B cell (primary cell): Measurements from ENCODE around the gene FXR2. TPM values are rescaled to one million over a fixed set of nuclear protein-coding genes. Genes with fewer than 3 reads are reported as not detected.
A peak's percentile ranks its signal among the peaks of the same experiment; 100 is the strongest.

Experiments used
- ATAC-seq: fragments of 200-7000 bp; cut with Tn5 transposase; one replicate; pipeline ENCODE4 v1.10.0; 2021; ENCODE audit warnings: low read depth, mild to moderate bottlenecking, moderate number of reproducible peaks, moderate library complexity
- CTCF ChIA-PET: fragments of 350-600 bp; sonication (Branson Sonifier 250); formaldehyde crosslinking; loops from one replicate; lab custom pipeline; 2021; ENCODE audit warnings: antibody characterized with exemption, inconsistent platforms; lab: Charles Lee
- POLR2A ChIA-PET: fragments of 350-600 bp; sonication (Branson Sonifier 250); formaldehyde crosslinking; loops from one replicate; lab custom pipeline; 2021; ENCODE audit warnings: antibody characterized with exemption; lab: Charles Lee
- DNase-seq: peaks from one replicate; pipeline ENCODE4 v3.0.0; 2013
- H2AFZ ChIP-seq: 2 replicates; pipeline ENCODE4 v1.6.1; 2012; ENCODE audit warnings: mild to moderate bottlenecking, low read depth, low read length; ENCODE audit not compliant: insufficient read depth, poor library complexity, severe bottlenecking
- H3K27ac ChIP-seq, 2 donors: 1 replicate in 1 of 2; 2 replicates in 1 of 2; pipeline ENCODE4 v1.5.1; 2012 to 2013; ENCODE audit warnings: low read length in 2 of 2, mild to moderate bottlenecking in 2 of 2, moderate library complexity in 1 of 2
- H3K27me3 ChIP-seq, 4 experiments: fragments of 200-600 bp in 1 of 4; sonication (generic) in 1 of 4; replicated peaks in 1 of 4; 1 replicate in 2 of 4; 2 replicates in 2 of 4; pipeline versions ENCODE4 v1.6.1 to v1.7.0; 2013 to 2016; ENCODE audit warnings: low read length in 3 of 4, mild to moderate bottlenecking in 2 of 4, mixed read lengths in 1 of 4, moderate library complexity in 1 of 4; ENCODE audit not compliant: insufficient read depth in 4 of 4, control insufficient read depth in 3 of 4; ENCODE audit errors: control extremely low read depth in 1 of 4
- H3K36me3 ChIP-seq, 2 experiments: replicated peaks in 1 of 2; 1 replicate in 1 of 2; 2 replicates in 1 of 2; pipeline versions ENCODE4 v1.6.1 to v1.7.1; 2013; ENCODE audit warnings: low read length in 1 of 2; ENCODE audit not compliant: insufficient read depth in 2 of 2, control insufficient read depth in 1 of 2; ENCODE audit errors: control extremely low read depth in 1 of 2, extremely low read depth in 1 of 2
- H3K4me1 ChIP-seq, 2 donors: fragments of 200-600 bp in 1 of 2; sonication (generic) in 1 of 2; 1 replicate in 1 of 2; 2 replicates in 1 of 2; pipeline versions ENCODE4 v1.5.1 to v1.6.1; 2013 to 2017; ENCODE audit warnings: low read length in 2 of 2; ENCODE audit not compliant: control insufficient read depth in 2 of 2, insufficient read depth in 2 of 2
- H3K4me2 ChIP-seq: replicated peaks from 2 replicates; pipeline ENCODE3; 2012; ENCODE audit warnings: mild to moderate bottlenecking, low read depth, low read length; ENCODE audit not compliant: poor library complexity, severe bottlenecking
- H3K4me3 ChIP-seq, 5 experiments: fragments of 200-600 bp in 1 of 5; sonication (generic) in 1 of 5; 1 replicate in 3 of 5; 2 replicates in 2 of 5; pipeline versions ENCODE4 v1.5.1 to v1.7.0; 2011 to 2016; ENCODE audit warnings: low read length in 4 of 5, mild to moderate bottlenecking in 4 of 5, low read depth in 2 of 5, control low read depth in 1 of 5, moderate library complexity in 1 of 5; ENCODE audit not compliant: insufficient read depth in 1 of 5; ENCODE audit errors: control extremely low read depth in 1 of 5, extremely low read depth in 1 of 5
- H3K79me2 ChIP-seq: fragments of 200-600 bp; sonication (generic); one replicate; pipeline ENCODE4 v1.6.0; 2016; ENCODE audit warnings: low read length; ENCODE audit not compliant: control insufficient read depth, insufficient read depth
- H3K9ac ChIP-seq: fragments of 200-600 bp; sonication (generic); 2 replicates; pipeline ENCODE4 v1.6.1; 2017; ENCODE audit warnings: mild to moderate bottlenecking, low read length, moderate library complexity
- H3K9me3 ChIP-seq, 3 donors: one replicate each; pipeline versions ENCODE4 v1.6.1 to v1.7.1; 2013; ENCODE audit warnings: low read length in 2 of 3; ENCODE audit not compliant: control insufficient read depth in 2 of 3, insufficient read depth in 1 of 3; ENCODE audit errors: control extremely low read depth in 1 of 3
- H4K20me1 ChIP-seq: 2 replicates; pipeline ENCODE4 v1.6.0; 2012; ENCODE audit warnings: mild to moderate bottlenecking, low read length; ENCODE audit not compliant: insufficient read depth, control insufficient read depth, poor library complexity, severe bottlenecking
- H3K27ac Mint-ChIP-seq: one replicate; pipeline ENCODE4 v1.8.0; 2021; ENCODE audit warnings: mixed read lengths
- H3K27me3 Mint-ChIP-seq: one replicate; pipeline ENCODE4 v1.8.0; 2021; ENCODE audit warnings: mixed read lengths
- H3K4me1 Mint-ChIP-seq: one replicate; pipeline ENCODE4 v1.8.0; 2021; ENCODE audit warnings: mixed read lengths
- H3K4me3 Mint-ChIP-seq: one replicate; pipeline ENCODE4 v1.8.0; 2021; ENCODE audit warnings: mixed read lengths
- H3K9me3 Mint-ChIP-seq: one replicate; pipeline ENCODE4 v1.8.0; 2022; ENCODE audit warnings: mixed read lengths; ENCODE audit not compliant: insufficient read depth
- EZH2 ChIP-seq: IDR thresholded peaks from 2 replicates; pipeline ENCODE4 v1.6.1; 2012; ENCODE audit warnings: borderline replicate concordance, low read depth, mild to moderate bottlenecking, moderate library complexity, low read length; ENCODE audit not compliant: insufficient read depth, poor library complexity, severe bottlenecking
- WGBS: methylation state at CpG from one replicate; pipeline ENCODE4 v1.1.5; 2013; ENCODE audit warnings: missing lambda C conversion rate; ENCODE audit not compliant: insufficient coverage; 5-methylcytosine and 5-hydroxymethylcytosine counted together
- intact Hi-C: fragments of 100-400 bp; cut with micrococcal nuclease; formaldehyde crosslinking; loops from one replicate; pipeline ENCODE4 v1.10.0; 2022
- polyA plus RNA-seq: library from polyadenylated mRNA; depleted of rRNA; stranded (reverse); fragments of >200 nt; gene quantifications from 2 replicates; pipeline ENCODE4 v1.2.3, GENCODE V29; 2012
- total RNA-seq, 2 donors: library from RNA; stranded (reverse); fragments of 120-200 nt in 1 of 2; gene quantifications; 1 replicate in 1 of 2; 2 replicates in 1 of 2; pipeline versions ENCODE4 v1.2.3 to v1.2.4, GENCODE V29; 2013 to 2022
- TF ChIP-seq, protein P1 (sequence below): fragments of 200-600 bp; IDR thresholded peaks from one replicate; pipeline ENCODE4 v1.8.0; 2022; ENCODE audit warnings: antibody characterized with exemption, mild to moderate bottlenecking

Gene FXR2
- total and polyA plus RNA-seq, 2 donors (not counting 1 experiment from before 2014, with no cell fraction given): 37.2 to 45.8 TPM

DNA sequence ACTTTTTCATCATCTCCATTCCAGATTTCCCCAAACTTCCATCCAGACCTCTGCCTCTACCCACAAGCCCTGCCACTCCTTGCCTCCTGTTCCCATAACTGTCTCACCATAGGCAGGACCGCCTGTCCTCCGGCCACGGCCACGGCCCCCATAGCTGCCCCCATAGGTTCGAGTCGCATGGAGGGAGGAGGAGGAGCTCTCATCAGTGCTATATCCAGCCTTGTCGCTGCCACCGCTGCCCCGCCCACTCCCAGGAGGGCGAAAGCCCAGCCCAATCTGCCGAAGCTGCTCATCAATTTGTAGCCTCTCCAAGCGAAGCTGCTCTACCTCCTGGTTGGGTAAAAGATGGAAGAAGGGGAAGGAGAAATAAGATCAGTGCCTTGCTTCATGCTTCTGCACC lies 21.4 kb downstream of the FXR2 start:
- no peak overlapping the region for H3K27ac ChIP-seq
- no peaks in the 10 kb centered on the region for H3K79me2 ChIP-seq
- no peak overlapping the region for H3K4me2 ChIP-seq
- ATAC-seq (no peak), DNase-seq (no peak)
- POLR2A ChIA-PET: no interaction called here
- H3K36me3 ChIP-seq: peaks cover 0 to 62% of the 10 kb centered on the region in 2 experiments
- no peaks in the 10 kb centered on the region for H3K27me3 ChIP-seq
- WGBS: 97% methylated on average over 5 of the region's 12 CpGs
- no peak overlapping the region for H3K4me3 ChIP-seq
- peaks cover 2% of the 10 kb centered on the region for H3K4me1 Mint-ChIP-seq
- H3K9me3 ChIP-seq: no peaks in the 10 kb centered on the region
- intact Hi-C loops: no loop called here
- no peaks in the 10 kb centered on the region for H3K27me3 Mint-ChIP-seq
- no peak overlapping the region for H3K9ac ChIP-seq
- TF ChIP-seq, protein P1, sequence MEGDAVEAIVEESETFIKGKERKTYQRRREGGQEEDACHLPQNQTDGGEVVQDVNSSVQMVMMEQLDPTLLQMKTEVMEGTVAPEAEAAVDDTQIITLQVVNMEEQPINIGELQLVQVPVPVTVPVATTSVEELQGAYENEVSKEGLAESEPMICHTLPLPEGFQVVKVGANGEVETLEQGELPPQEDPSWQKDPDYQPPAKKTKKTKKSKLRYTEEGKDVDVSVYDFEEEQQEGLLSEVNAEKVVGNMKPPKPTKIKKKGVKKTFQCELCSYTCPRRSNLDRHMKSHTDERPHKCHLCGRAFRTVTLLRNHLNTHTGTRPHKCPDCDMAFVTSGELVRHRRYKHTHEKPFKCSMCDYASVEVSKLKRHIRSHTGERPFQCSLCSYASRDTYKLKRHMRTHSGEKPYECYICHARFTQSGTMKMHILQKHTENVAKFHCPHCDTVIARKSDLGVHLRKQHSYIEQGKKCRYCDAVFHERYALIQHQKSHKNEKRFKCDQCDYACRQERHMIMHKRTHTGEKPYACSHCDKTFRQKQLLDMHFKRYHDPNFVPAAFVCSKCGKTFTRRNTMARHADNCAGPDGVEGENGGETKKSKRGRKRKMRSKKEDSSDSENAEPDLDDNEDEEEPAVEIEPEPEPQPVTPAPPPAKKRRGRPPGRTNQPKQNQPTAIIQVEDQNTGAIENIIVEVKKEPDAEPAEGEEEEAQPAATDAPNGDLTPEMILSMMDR: no peak
- no peaks in the 10 kb centered on the region for H3K9me3 Mint-ChIP-seq
- H3K4me1 ChIP-seq: peaks cover 0 to 7% of the 10 kb centered on the region in 2 donors
- no peak overlapping the region for H2AFZ ChIP-seq
- H4K20me1 ChIP-seq: no peaks in the 10 kb centered on the region
- H3K4me3 Mint-ChIP-seq: no peak overlapping the region
- CTCF ChIA-PET: interaction anchor here (1.0 to 1.3 kb wide), 3 partner anchors 74 to 156 kb away, joined by 3 to 4 read pairs (median 4); no protein-coding TSS in a partner anchor
- peak overlapping the region; percentile 67 for H3K27ac Mint-ChIP-seq

DNA sequence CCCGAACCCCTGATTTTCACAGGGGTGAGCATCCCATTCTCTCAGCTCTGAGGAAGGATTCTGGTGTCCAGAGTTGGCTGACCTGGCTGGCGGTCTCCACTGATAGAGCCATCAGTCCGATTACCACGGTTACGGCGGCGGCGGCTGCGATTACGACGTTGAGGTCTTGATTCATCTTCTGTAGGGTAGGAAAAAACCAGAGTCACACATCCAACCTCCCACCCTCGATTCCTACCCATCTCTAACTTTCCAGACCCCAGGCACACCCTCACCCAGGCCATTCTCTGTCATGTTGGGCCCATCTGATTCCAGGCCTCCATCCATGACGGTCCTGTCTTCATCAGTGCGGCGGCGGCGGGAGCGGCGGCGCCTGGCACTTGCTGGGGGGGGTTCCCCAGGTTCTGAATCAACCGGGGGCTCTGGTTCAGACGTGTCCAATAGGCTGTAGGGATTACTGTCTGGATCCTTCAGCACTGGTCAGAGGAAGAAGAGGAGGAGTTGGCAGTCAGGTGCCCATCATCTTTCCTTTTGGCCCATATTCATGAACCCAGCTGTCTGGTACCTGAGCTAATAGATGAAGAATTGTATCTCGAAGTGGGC lies 22.2 kb downstream of the FXR2 start:
- H3K27ac Mint-ChIP-seq: no peak overlapping the region
- no peaks in the 10 kb centered on the region for H3K27me3 Mint-ChIP-seq
- no peak overlapping the region for H3K27ac ChIP-seq
- peaks cover 0 to 7% of the 10 kb centered on the region in 2 donors for H3K4me1 ChIP-seq
- H3K79me2 ChIP-seq: no peaks in the 10 kb centered on the region
- peaks cover 0 to 66% of the 10 kb centered on the region in 2 experiments for H3K36me3 ChIP-seq
- DNase-seq: no peak
- WGBS: over 99% methylated on average over 11 of the region's 23 CpGs
- no peak overlapping the region for H3K9ac ChIP-seq
- H3K9me3 ChIP-seq: no peaks in the 10 kb centered on the region
- H3K9me3 Mint-ChIP-seq: no peaks in the 10 kb centered on the region
- no peaks in the 10 kb centered on the region for H3K27me3 ChIP-seq
- no peak overlapping the region for H3K4me2 ChIP-seq
- H3K4me3 ChIP-seq: no peak overlapping the region
- ChIA-PET POLR2A (no interaction called here), CTCF (interaction anchor here (1.0 to 1.5 kb wide), 4 partner anchors 9 to 156 kb away, joined by 3 to 7 read pairs (median 4); partner anchors contain the start of gene MPDU1)
- peaks cover 2% of the 10 kb centered on the region for H3K4me1 Mint-ChIP-seq
- intact Hi-C loops: no loop called here
- no peaks in the 10 kb centered on the region for H4K20me1 ChIP-seq
- no peak overlapping the region for H2AFZ ChIP-seq
- H3K4me3 Mint-ChIP-seq: no peak overlapping the region
- TF ChIP-seq EZH2: no peak
- TF ChIP-seq, protein P1: no peak
- ATAC-seq: no peak
